SU-DHL-6 (cell line): Measurements from ENCODE around the gene OSBPL10.

Experiments used
- H2AFZ ChIP-seq: fragments of 200-600 bp; sonication (generic); 2 replicates; pipeline ENCODE4 v1.6.1; 2014; ENCODE audit warnings: low read depth, mild to moderate bottlenecking, moderate library complexity, mixed read lengths, antibody characterized with exemption, low read length; ENCODE audit not compliant: severe bottlenecking
- H3F3A ChIP-seq: fragments of 200-600 bp; shearing (Covaris generic); 2 replicates; pipeline ENCODE4 v1.6.0; 2016; ENCODE audit warnings: antibody characterized with exemption, mild to moderate bottlenecking; ENCODE audit not compliant: insufficient read depth
- H3K27ac ChIP-seq: fragments of 200-600 bp; sonication (generic); 2 replicates; pipeline ENCODE4 v1.5.1; 2016; ENCODE audit warnings: low read depth, mild to moderate bottlenecking, low read length, moderate library complexity, mixed read lengths
- H3K27me3 ChIP-seq: fragments of 200-600 bp; sonication (generic), shearing (Covaris generic); 2 replicates; pipeline ENCODE4 v1.6.0; 2014; ENCODE audit warnings: mild to moderate bottlenecking, low read length
- H3K36me3 ChIP-seq: fragments of 200-600 bp; sonication (generic); 2 replicates; pipeline ENCODE4 v1.6.1; 2014; ENCODE audit warnings: mild to moderate bottlenecking, low read length, mixed read lengths
- H3K4me2 ChIP-seq: fragments of 300-600, 200-600 bp; shearing (Covaris generic), sonication (generic); 2 replicates; pipeline ENCODE4 v1.6.0; 2014; ENCODE audit warnings: low read length, low read depth, mild to moderate bottlenecking; ENCODE audit not compliant: poor library complexity, severe bottlenecking
- H3K4me3 ChIP-seq: fragments of 200-600 bp; sonication (generic); 2 replicates; pipeline ENCODE4 v1.5.1; 2014; ENCODE audit warnings: antibody characterized with exemption, low read length, mild to moderate bottlenecking, mixed read lengths; ENCODE audit not compliant: insufficient read depth, poor library complexity, severe bottlenecking
- H3K79me2 ChIP-seq: fragments of 200-600 bp; sonication (generic); 2 replicates; pipeline ENCODE4 v1.6.1; 2014; ENCODE audit warnings: mild to moderate bottlenecking, low read length, moderate library complexity; ENCODE audit not compliant: insufficient read depth
- H3K9ac ChIP-seq: fragments of 200-600 bp; sonication (generic); 2 replicates; pipeline ENCODE4 v1.7.0; 2014; ENCODE audit warnings: mild to moderate bottlenecking, low read length
- H3K9me2 ChIP-seq: fragments of 200-600 bp; sonication (generic); replicated peaks from 2 replicates; pipeline ENCODE4 v1.6.1; 2014; ENCODE audit warnings: low read length; ENCODE audit not compliant: insufficient read depth
- H3K9me3 ChIP-seq: fragments of 200-600 bp; sonication (generic); 2 replicates; pipeline ENCODE4 v1.6.1; 2014; ENCODE audit warnings: low read length, mixed read lengths; ENCODE audit not compliant: insufficient read depth
- H4K20me1 ChIP-seq: fragments of 200-600 bp; sonication (generic); 2 replicates; pipeline ENCODE4 v1.6.1; 2014; ENCODE audit warnings: low read depth, mild to moderate bottlenecking, antibody characterized with exemption, low read length, moderate library complexity, mixed read lengths
- EZH2phosphoT487 ChIP-seq: fragments of 200-600 bp; sonication (generic), shearing (Covaris generic); conservative IDR thresholded peaks from 2 replicates; pipeline ENCODE4 v1.6.1; 2018; ENCODE audit warnings: mild to moderate bottlenecking, antibody characterized with exemption, low read length, moderate library complexity, mixed read lengths
- TF ChIP-seq, protein P1 (sequence below): fragments of 200-600 bp; sonication (generic); IDR thresholded peaks from one replicate; pipeline ENCODE4 v1.5.1; 2017; ENCODE audit warnings: antibody characterized with exemption, mild to moderate bottlenecking, low read length, moderate library complexity; ENCODE audit not compliant: insufficient read depth, poor library complexity, severe bottlenecking

Gene OSBPL10

DNA sequence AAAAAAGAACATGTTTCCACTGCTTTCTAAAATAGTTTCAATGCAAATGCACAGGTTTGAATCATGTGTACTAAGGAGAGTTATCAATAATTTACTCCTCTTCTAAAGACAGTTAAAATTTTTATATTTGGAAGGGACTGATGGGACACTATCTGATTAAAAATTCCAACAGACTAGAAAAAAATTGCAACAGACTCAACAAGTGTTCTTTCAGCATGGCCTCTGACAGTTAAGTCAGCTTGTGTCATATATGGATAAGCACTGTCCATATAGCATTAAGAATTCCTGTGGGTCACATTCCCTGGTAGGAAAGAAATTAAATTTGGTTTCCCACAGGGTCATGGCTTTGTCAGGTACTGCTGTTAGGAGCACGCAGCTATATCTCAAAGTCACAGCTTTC lies 96.8 kb downstream of the OSBPL10 start:
- Histone ChIP-seq H3K27me3 (no peaks in the 10 kb centered on the region), H3K27ac (peak overlapping the region; percentile 89), H3K4me2 (peak overlapping the region; percentile 21), H2AFZ (no peak overlapping the region), H3K79me2 (peaks cover 90% of the 10 kb centered on the region), H3F3A (peaks cover 60% of the 10 kb centered on the region), H3K36me3 (0 out of 2 replicates have a peak, but pooled peaks cover 2% of the 10 kb centered on the region), H3K9ac (no peak overlapping the region), H3K9me3 (no peaks in the 10 kb centered on the region), H3K4me3 (no peak overlapping the region), H3K9me2 (no peaks in the 10 kb centered on the region), H4K20me1 (no peaks in the 10 kb centered on the region)
- no peak for TF ChIP-seq EZH2phosphoT487
- TF ChIP-seq, protein P1, sequence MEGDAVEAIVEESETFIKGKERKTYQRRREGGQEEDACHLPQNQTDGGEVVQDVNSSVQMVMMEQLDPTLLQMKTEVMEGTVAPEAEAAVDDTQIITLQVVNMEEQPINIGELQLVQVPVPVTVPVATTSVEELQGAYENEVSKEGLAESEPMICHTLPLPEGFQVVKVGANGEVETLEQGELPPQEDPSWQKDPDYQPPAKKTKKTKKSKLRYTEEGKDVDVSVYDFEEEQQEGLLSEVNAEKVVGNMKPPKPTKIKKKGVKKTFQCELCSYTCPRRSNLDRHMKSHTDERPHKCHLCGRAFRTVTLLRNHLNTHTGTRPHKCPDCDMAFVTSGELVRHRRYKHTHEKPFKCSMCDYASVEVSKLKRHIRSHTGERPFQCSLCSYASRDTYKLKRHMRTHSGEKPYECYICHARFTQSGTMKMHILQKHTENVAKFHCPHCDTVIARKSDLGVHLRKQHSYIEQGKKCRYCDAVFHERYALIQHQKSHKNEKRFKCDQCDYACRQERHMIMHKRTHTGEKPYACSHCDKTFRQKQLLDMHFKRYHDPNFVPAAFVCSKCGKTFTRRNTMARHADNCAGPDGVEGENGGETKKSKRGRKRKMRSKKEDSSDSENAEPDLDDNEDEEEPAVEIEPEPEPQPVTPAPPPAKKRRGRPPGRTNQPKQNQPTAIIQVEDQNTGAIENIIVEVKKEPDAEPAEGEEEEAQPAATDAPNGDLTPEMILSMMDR, result no peak

DNA sequence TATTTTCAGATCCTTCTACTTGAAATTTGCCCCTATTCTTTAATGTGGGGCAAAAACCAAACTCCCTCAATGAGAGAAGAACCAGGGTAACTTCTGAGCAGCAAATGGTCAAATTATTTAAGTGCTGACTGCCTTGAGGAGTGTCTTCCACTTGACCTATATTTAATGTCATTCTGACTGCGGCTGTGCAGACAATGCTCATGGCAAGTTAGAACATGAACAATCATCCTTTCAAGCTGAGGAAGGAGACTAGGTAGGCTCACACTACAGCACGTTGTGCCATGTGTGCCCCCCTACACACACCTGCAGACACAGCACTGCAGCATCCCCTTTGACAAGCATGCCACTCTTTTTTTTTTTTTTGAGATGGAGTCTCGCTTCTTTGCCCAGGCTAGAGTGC lies 98.2 kb downstream of the OSBPL10 start:
- Histone ChIP-seq H3K27ac (peak overlapping the region; percentile 89), H3K27me3 (no peaks in the 10 kb centered on the region), H3K4me3 (no peak overlapping the region), H4K20me1 (no peaks in the 10 kb centered on the region), H3K36me3 (no peaks in the 10 kb centered on the region), H2AFZ (no peak overlapping the region), H3F3A (peaks cover 73% of the 10 kb centered on the region), H3K79me2 (peaks cover 86% of the 10 kb centered on the region), H3K4me2 (peak overlapping the region; percentile 61), H3K9me3 (no peaks in the 10 kb centered on the region), H3K9ac (peak overlapping the region; percentile 48), H3K9me2 (no peaks in the 10 kb centered on the region)
- TF ChIP-seq, protein P1, result no peak
- TF ChIP-seq EZH2phosphoT487, result no peak

DNA sequence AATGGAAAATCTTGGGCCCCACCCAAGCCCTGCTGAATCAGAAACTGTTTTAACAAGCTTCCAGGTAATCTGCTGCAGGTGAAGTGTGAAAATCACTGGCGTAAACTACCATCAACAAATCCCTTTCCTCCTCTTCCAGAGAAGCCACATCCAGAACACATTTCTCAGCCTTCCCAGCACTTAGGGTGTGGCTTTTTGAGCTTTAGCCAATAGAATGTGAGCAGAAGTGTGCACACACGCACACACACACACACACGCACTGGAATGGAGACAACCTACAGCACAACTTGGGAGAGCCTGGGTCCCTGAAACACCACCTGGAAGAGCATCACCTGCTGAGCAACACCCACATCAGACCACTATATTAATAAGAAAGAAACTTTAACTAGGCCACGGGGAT lies 98.6 kb downstream of the OSBPL10 start:
- H3K36me3 ChIP-seq, result 0 out of 2 replicates have a peak, but pooled peaks cover 3% of the 10 kb centered on the region
- no peak overlapping the region for H2AFZ ChIP-seq
- TF ChIP-seq, protein P1, result no peak
- no peaks in the 10 kb centered on the region for H3K9me3 ChIP-seq
- peaks cover 78% of the 10 kb centered on the region for H3F3A ChIP-seq
- no peaks in the 10 kb centered on the region for H3K9me2 ChIP-seq
- H3K27me3 ChIP-seq, result no peaks in the 10 kb centered on the region
- H3K27ac ChIP-seq, result peak overlapping the region; percentile 89
- H3K9ac ChIP-seq, result peak overlapping the region; percentile 48
- no peaks in the 10 kb centered on the region for H4K20me1 ChIP-seq
- H3K79me2 ChIP-seq, result peaks cover 86% of the 10 kb centered on the region
- H3K4me3 ChIP-seq, result peak overlapping the region; percentile 5
- H3K4me2 ChIP-seq, result peak overlapping the region; percentile 61
